GM20431 (cell line): ENCODE results near the gene MARCHF7.
"Not testable (repeated sequence)": the region's sequence is repeated elsewhere in the genome, so short reads cannot be mapped to it uniquely, and the experiment has no call there.

ENCODE experiments used
- in situ Hi-C: fragments of 300-500 bp; cut with MseI, MboI; formaldehyde crosslinking; loops from one replicate; pipeline ENCODE4 v1.15.0; 2020; ENCODE audit warnings: low sequenced_read_pairs; ENCODE audit not compliant: unreplicated experiment

The MARCHF7 gene

DNA sequence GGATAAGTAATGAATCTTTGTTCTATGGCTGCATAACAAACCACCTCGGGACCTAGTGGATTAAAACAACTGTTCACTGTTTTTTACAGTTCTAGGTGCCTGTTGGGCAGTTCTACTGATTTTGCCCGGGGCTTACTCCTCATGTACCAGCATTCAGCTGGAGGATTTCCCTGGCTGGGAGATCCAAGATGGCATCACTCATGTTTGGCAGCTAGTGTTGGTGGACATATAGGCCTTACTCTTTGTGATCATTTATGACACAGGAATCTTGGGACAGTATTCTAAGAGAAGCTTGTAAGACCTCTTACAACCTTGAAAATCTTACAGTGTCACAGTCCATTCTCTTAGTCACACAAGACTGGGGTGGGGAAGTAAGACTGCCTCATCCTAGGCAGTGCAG, 4.6 kb downstream of the MARCHF7 start:
- in situ Hi-C loops, result no loop called here

DNA sequence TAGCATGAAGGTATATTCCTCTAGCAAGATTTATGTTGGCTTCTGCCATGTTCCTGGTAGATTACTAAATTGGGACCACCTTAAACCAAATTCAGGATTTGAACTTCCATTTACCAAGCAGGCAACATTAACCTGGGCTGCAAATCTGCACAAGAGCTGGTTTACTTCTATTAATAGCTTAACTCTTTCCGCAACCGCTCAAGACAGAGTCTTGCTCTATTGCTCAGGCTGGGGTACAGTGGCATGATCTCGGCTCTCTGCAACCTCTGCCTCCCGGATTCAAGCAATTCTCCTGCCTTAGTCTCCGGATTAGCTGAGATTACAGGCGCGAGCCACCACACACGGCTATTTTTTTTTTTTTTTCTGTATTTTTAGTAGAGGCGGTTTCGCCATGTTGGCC, 8.4 kb downstream of the MARCHF7 start:
- in situ Hi-C loops, result no loop called here

GRCh38 chr2:159722580-159722979, 10.3 kb downstream of the MARCHF7 start:
- in situ Hi-C loops, result no loop called here

DNA sequence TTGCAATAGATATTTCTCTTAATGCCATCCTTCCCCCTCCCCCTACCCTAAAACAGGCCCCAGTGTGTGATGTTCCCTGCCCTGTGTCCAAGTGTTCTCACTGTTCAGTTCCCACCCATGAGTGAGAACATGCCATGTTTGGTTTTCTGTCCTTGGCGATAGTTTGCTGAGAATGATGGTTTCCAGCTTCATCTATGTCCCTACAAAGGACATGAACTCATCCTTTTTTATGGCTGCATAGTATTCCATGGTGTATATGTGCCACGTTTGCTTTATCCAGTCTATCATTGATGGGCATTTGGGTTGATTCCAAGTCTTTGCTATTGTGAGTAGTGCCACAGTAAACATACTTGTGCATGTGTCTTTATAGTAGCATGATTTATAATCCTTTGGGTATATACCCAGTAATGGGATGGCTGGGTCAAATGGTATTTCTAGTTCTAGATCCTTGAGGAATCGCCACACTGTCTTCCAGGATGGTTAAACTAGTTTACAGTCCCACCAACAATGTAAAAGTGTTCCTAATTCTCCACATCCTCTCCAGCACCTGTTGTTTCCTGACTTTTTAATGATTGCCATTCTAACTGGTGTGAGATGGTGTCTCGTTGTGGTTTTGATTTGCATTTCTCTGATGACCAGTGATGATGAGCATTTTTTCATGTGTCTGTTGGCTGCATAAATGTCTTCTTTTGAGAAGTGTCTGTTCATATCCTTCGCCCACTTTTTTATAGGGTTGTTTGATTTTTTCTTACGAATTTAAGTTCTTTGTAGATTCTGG, 12.7 kb downstream of the MARCHF7 start:
- in situ Hi-C loops, result not testable (repeated sequence)

DNA sequence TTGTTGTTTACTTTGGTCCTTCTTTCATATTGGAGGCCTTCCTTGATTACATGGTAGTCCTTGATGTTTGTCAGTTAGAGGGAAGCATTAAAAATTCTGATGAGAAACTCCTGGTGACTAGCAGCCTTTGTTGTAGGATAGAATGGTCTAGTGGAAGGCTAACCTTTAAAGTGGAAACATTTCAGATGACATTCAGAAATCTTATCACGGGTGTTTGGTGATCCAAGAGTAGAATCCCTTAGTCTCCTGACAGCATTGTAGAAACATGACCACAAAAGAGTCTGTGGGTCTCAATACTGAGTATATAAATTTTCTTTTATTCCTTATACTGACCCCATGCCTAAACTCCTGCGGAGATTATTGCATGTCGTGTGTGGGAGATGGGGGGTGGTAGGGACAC, 13.4 kb downstream of the MARCHF7 start:
- in situ Hi-C loops, result no loop called here

DNA sequence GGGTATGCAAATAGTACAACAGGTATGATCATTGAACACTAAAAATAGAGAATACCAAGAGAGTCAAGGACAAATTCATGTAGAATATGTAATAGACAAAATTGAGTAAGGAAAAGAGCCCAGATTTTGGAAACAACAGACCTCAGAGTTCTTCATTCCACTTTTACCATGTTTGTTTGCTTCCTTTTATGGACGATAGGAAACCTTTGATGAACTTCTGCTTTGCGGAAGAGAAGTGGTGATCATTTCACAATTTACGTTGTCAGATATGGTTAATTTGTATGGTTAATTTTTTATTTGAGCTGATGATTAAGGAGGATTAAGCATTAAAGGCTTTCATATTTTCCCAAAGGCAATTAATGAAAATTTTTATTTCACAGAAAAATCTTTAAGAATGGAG, 16.3 kb downstream of the MARCHF7 start:
- in situ Hi-C loops, result no loop called here

GRCh38 chr2:159735648-159736047, 23.3 kb downstream of the MARCHF7 start:
- in situ Hi-C loops, result no loop called here

GRCh38 chr2:159736048-159736447, 23.7 kb downstream of the MARCHF7 start:
- in situ Hi-C loops, result no loop called here

- in situ Hi-C loops, result no loop called here
These were observed 25.1 kb downstream of the MARCHF7 start for GRCh38 chr2:159737292-159737916.

DNA sequence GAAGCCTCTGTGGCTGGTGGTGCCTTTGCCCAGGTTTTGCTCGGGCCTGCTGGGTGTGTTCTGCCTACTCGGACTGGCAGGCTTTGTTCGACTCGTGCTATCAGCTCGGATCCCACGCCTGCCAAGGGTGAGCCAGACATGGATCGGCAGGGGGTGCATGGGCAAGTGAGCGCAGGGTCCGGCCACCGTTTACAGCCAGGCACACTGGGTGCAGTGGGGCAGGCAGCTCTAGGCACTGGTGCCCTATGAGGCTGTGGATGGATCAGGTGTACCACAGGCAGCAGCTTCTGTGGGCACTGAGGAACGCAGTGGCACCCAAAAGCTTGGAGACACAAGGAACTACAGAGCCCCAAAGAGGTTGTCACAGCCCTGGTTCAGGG, 25.6 kb downstream of the MARCHF7 start:
- in situ Hi-C loops, result no loop called here

DNA sequence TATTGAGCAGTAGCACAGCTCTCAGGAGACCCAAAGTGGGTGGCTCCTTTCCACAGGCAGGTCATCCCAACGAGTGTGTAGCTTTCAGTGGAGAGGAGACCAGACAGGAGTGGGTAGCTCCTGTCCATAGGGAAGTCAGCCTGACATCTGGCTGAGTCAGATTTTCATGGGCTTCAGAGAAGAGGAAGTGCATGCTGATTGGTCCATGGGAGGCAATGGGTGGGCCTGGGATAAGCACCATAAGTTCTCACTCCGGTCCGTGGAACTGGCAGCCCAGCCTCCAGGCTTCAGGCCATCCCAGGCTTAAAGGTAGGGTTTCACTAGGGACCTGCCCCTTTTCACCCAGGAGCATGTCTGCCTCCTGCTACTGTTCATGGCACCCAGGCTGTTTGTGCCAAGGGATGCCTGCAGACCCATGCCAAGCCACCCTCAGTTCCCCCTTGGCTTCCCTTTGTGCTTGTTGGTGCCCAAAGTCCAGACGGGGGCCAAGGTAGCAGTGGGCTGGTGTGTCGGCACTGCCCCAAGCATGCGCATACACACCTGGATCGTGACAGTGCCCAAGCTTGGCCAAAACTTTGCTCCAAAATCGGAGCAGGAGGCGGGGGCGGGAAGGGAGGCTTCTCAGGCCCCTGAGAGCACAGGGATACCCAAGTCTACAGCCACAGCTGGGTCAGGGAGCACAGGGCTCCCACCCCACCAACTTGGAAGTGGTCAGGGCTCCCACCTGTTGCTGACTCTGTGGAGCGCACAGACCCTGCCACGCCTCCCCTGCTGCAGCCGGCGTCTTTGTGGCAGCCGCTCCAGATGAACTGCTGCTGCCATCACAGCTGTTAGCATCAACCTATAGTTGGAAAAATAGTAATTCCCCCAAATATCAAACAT, 26.4 kb downstream of the MARCHF7 start:
- in situ Hi-C loops, result no loop called here

- in situ Hi-C loops, result no loop called here
These were observed 30.5 kb downstream of the MARCHF7 start for GRCh38 chr2:159742846-159743245.

- in situ Hi-C loops, result no loop called here
These were observed 32.1 kb downstream of the MARCHF7 start for GRCh38 chr2:159744363-159744762.

GRCh38 chr2:159745237-159745636, 32.9 kb downstream of the MARCHF7 start:
- in situ Hi-C loops, result not testable (repeated sequence)

DNA sequence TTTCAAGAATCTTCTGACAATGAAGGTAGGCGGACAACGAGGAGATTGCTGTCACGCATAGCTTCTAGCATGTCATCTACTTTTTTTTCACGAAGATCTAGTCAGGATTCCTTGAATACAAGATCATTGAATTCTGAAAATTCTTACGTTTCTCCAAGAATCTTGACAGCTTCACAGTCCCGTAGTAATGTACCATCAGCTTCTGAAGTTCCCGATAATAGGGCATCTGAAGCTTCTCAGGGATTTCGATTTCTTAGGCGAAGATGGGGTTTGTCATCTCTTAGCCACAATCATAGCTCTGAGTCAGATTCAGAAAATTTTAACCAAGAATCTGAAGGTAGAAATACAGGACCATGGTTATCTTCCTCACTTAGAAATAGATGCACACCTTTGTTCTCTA, 35.8 kb downstream of the MARCHF7 start:
- in situ Hi-C loops, result no loop called here

DNA sequence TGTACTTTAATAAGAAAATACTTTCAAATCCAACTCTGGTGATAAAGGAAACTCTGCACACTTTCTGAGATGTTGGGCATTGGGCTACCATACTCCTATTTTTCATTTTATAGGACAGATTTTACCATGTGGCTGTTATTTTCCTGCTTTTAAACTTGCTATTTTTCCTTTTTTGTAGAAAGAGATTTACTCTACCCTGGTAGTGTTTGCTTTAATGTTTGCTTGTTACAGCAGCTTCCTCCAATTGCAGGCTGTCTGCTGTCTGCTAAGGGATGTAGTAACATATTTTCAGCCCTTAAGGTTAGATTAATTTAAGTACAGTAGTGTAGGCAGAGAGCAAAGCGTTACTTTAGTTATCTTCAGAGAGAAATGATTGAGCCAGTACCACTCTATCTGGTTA, 38.6 kb downstream of the MARCHF7 start:
- in situ Hi-C loops, result no loop called here

DNA sequence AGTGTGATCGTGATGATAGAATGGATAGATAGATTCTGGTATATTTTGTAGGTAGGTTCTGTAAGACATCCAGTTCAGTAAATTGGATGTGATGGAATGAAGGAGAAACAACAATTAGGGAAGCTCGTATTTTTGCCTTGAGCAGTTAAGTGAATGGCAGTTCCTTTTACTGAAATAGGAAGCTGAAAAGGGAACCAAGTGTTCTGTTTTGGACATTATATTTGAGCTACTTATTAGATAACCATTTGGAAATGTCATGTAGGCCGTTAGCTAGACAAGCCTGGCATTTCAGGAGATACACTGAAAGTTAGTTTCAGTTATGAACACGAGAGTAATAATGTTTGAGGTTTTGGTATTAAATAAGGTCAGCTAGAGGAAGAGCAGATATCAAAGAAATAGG, 41.5 kb downstream of the MARCHF7 start:
- in situ Hi-C loops, result no loop called here

DNA sequence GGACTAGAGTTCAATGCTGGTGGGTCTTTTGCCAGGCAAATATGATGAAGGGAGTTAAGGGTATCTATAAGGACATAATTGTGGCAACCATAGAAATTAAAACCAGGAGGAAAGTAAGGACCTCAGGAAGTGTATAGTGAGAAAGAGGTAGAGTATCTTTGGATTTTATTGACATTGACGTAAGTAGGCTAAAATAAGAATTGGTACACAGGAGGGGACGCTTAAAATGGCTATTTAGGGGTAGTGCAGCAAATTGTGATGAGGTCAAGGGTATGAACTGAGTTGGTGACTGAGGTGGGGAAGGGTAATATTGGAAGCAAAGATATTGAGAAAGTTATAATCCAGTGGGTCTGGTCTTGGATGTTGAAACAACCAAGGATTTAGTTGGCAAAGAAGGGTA, 42.7 kb downstream of the MARCHF7 start:
- in situ Hi-C loops, result no loop called here

- in situ Hi-C loops, result no loop called here
These were observed 43.5 kb downstream of the MARCHF7 start for GRCh38 chr2:159755788-159756187.

DNA sequence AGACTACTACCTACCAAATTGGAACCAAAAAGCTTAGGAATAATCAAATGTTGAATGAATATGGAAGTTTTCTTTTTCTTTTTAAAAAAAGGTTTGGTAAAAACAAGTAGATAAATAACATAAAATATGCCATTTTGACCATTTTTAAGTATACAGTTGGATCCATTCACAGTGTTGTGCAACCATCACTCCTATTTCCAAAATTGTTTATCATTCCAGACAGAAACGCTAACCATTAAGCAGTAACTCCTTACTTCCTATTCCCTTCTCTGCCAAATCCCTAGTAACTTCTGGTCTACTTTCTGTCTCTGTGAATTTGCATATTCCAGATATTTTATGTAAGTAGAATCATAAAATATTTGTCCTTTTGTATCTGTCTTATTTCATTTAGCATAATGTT, 45.9 kb downstream of the MARCHF7 start:
- in situ Hi-C loops, result no loop called here

DNA sequence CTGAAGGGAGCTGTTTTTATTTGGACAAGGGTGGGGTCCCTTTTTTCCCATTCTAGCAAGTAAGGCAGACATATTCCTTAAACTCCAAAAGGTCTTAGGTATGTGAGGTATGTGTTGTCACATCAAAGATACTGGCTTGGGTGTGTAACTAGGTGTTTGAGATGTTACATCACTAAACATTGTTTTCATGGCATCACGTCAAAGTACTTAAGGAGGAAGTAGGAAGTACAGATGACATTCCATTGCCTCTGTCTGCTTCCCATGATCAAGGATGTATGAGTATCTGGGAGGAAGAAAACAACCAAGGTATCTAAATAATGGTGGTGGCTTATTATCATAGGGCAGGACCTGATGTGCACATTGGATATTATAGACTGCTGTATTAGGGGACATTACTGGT, 46.4 kb downstream of the MARCHF7 start:
- in situ Hi-C loops, result no loop called here
